K562 (cell line): Measurements from ENCODE around the gene S100A9. TPM values are rescaled to one million over a fixed set of nuclear protein-coding genes. Genes with fewer than 3 reads are reported as not detected.

Experiments used
- ATAC-seq: fragments of 200-7000 bp; cut with Tn5 transposase; 3 replicates; pipeline ENCODE4 v1.9.1; 2020; ENCODE audit warnings: moderate library complexity
- BruUV-seq: library from RNA; stranded (reverse); fragments of 400-500 nt; replicated peaks from 2 replicates; lab custom pipeline; 2021; lab: Mats Ljungman, UMichigan
- CTCF ChIA-PET: fragments of 300-600 bp; formaldehyde crosslinking; extraction: SDS; loops from one replicate; lab custom pipeline; 2021; ENCODE audit warnings: low intra/inter-chr PET ratio; lab: Yijun Ruan, JAX
- POLR2A ChIA-PET: fragments of 300-600, 350-650 bp; sonication (Branson Sonifier 250); formaldehyde crosslinking; extraction: SDS; loops from one replicate; lab custom pipeline; 2021; ENCODE audit warnings: antibody characterized with exemption, inconsistent platforms; lab: Yijun Ruan, JAX
- DNase-seq, 4 experiments: peaks; one replicate each; pipeline versions ENCODE4 v3.0.0 to v3.0.0-alpha.2; 2011 to 2018; ENCODE audit warnings: low spot score in 3 of 4, mixed read lengths in 3 of 4; ENCODE audit errors: extremely low read depth in 1 of 4
- FAIRE-seq: peaks from 2 replicates; lab custom pipeline; 2011; peaks lifted over from hg19 to GRCh38; lab: Jason Lieb, UNC
- H2AFZ ChIP-seq: 2 replicates; pipeline ENCODE4 v1.6.0; 2011; ENCODE audit warnings: low read depth, low read length, control low read depth, inconsistent platforms
- H3K27ac ChIP-seq: fragments of 200-600 bp; 3 replicates; pipeline ENCODE4 v1.8.0; 2011; ENCODE audit warnings: low read depth, mild to moderate bottlenecking, control low read depth, inconsistent platforms, low read length, moderate library complexity, mixed read lengths; ENCODE audit errors: extremely low read depth
- H3K27me3 ChIP-seq, 2 experiments: fragments of 300-600 bp in 1 of 2; 2 replicates in 1 of 2; 3 replicates in 1 of 2; pipeline versions ENCODE4 v1.6.0 to v1.8.0; 2011; ENCODE audit warnings: inconsistent platforms in 2 of 2, low read length in 2 of 2, mild to moderate bottlenecking in 1 of 2, mixed read lengths in 1 of 2, moderate library complexity in 1 of 2; ENCODE audit not compliant: control insufficient read depth in 2 of 2, insufficient read depth in 2 of 2
- H3K36me3 ChIP-seq: fragments of 300-600 bp; 3 replicates; pipeline ENCODE4 v1.8.0; 2011; ENCODE audit warnings: mild to moderate bottlenecking, low read length, inconsistent platforms; ENCODE audit not compliant: control insufficient read depth, insufficient read depth
- H3K4me1 ChIP-seq, 2 experiments: fragments of 200-600 bp in 1 of 2; replicated peaks in 1 of 2; 2 replicates in 1 of 2; 3 replicates in 1 of 2; pipeline versions ENCODE4 v1.5.1 to v1.8.0; 2011; ENCODE audit warnings: inconsistent platforms in 2 of 2, low read length in 2 of 2, mild to moderate bottlenecking in 1 of 2, mixed read lengths in 1 of 2, moderate library complexity in 1 of 2; ENCODE audit not compliant: control insufficient read depth in 2 of 2, insufficient read depth in 2 of 2
- H3K4me2 ChIP-seq: 2 replicates; pipeline ENCODE4 v1.6.1; 2011; ENCODE audit warnings: low read length, control low read depth, inconsistent platforms, mixed read lengths; ENCODE audit not compliant: insufficient read depth
- H3K4me3 ChIP-seq: fragments of 200-600 bp; sonication (generic), shearing (Covaris generic); 2 replicates; pipeline ENCODE4 v1.5.1; 2016; ENCODE audit warnings: control low read depth, inconsistent platforms
- H3K79me2 ChIP-seq: fragments of 200-600 bp; 3 replicates; pipeline ENCODE4 v1.8.0; 2011; ENCODE audit warnings: low read length, inconsistent platforms; ENCODE audit not compliant: control insufficient read depth, insufficient read depth
- H3K9ac ChIP-seq, 2 experiments: 2 replicates each; pipeline versions ENCODE4 v1.6.0 to v1.6.1; 2011; ENCODE audit warnings: low read depth in 2 of 2, low read length in 2 of 2, control low read depth in 1 of 2, inconsistent platforms in 1 of 2, mild to moderate bottlenecking in 1 of 2, mixed read lengths in 1 of 2; ENCODE audit not compliant: insufficient read depth in 1 of 2
- H3K9me1 ChIP-seq: one replicate; pipeline ENCODE4 v1.6.0; 2011; ENCODE audit warnings: inconsistent platforms, mild to moderate bottlenecking, low read length, moderate library complexity; ENCODE audit not compliant: control insufficient read depth, insufficient read depth
- H3K9me3 ChIP-seq: replicated peaks from 2 replicates; pipeline ENCODE4 v1.5.1; 2011; ENCODE audit warnings: low read depth, low read length, inconsistent platforms; ENCODE audit not compliant: control insufficient read depth, insufficient read depth
- H4K20me1 ChIP-seq: replicated peaks from 2 replicates; pipeline ENCODE4 v1.6.1; 2011; ENCODE audit warnings: low read length, inconsistent platforms, mixed read lengths; ENCODE audit not compliant: control insufficient read depth, insufficient read depth
- ATF2 ChIP-seq: sonication (generic); formaldehyde crosslinking; IDR thresholded peaks from 2 replicates; pipeline ENCODE4 v1.8.1; 2022; ENCODE audit warnings: missing genetic modification reagents
- GATA2 ChIP-seq: sonication (generic); formaldehyde crosslinking; IDR thresholded peaks from 2 replicates; pipeline ENCODE4 v1.4.0; 2020; ENCODE audit warnings: mild to moderate bottlenecking, missing genetic modification reagents
- MTF1 ChIP-seq: fragments of 250-450 bp; sonication (Bioruptor Pico); IDR thresholded peaks from 2 replicates; pipeline ENCODE4 v1.9.0; 2021; ENCODE audit warnings: moderate library complexity, mild to moderate bottlenecking, inconsistent platforms, borderline replicate concordance
- PPARD ChIP-seq: fragments of 250-450 bp; sonication (Bioruptor Pico); IDR thresholded peaks from 2 replicates; pipeline ENCODE4 v1.8.0; 2022; ENCODE audit warnings: inconsistent platforms, mild to moderate bottlenecking, moderate library complexity
- RHOXF2B ChIP-seq: fragments of 250-450 bp; sonication (Bioruptor Pico); conservative IDR thresholded peaks from 2 replicates; pipeline ENCODE4 v1.5.1; 2021
- STAG1 ChIP-seq: sonication (generic); formaldehyde crosslinking; IDR thresholded peaks from 2 replicates; pipeline ENCODE4 v1.5.0; 2020; ENCODE audit warnings: missing genetic modification reagents, borderline replicate concordance
- ZNF347 ChIP-seq: fragments of 450-650 bp; formaldehyde crosslinking; IDR thresholded peaks from 2 replicates; pipeline ENCODE4 v1.4.0; 2020; ENCODE audit warnings: low read depth, mild to moderate bottlenecking, moderate library complexity
- ZSCAN29 ChIP-seq: fragments of 450-650 bp; IDR thresholded peaks from 2 replicates; pipeline ENCODE4 v1.6.1; 2017
- WGBS: fragments of 100-300 bp; shearing (Covaris generic); methylation state at CpG from one replicate; pipeline ENCODE4 v1.1.6; 2016; ENCODE audit warnings: low coverage, mixed read lengths; ENCODE audit not compliant: insufficient coverage; ENCODE audit errors: missing lambda C conversion rate; 5-methylcytosine and 5-hydroxymethylcytosine counted together
- in situ Hi-C: fragments of 300-500 bp; cut with MboI; formaldehyde crosslinking; loops from 4 replicates; pipeline ENCODE4 v1.15.0; 2018; ENCODE audit warnings: inconsistent platforms, mixed read lengths
- intact Hi-C: fragments of 100-400 bp; cut with micrococcal nuclease; formaldehyde crosslinking; loops from 2 replicates; pipeline ENCODE4 v1.14.2; 2022
- polyA plus RNA-seq, 8 experiments: library from polyadenylated mRNA; depleted of rRNA in 4 of 8; stranded (reverse) in 5 of 8; unstranded in 3 of 8; fragments of >200 nt; fragmentation: Nextera tagmentation in 2 of 8; fragmentation: Illumina TruSeq in 1 of 8; extraction: Ambion mirVana in 2 of 8; extraction: Trizol in 1 of 8; gene quantifications; 2 replicates each; pipeline versions ENCODE4 v1.2.1 to v1.2.3, GENCODE V29; 2011 to 2014; ENCODE audit warnings: inconsistent platforms in 1 of 8, missing spikeins in 1 of 8
- total RNA-seq, 7 experiments: library from RNA; depleted of rRNA in 6 of 7; stranded (reverse); fragments of >200 nt in 6 of 7; fragmentation: Illumina TruSeq in 2 of 7; extraction: Trizol in 2 of 7; gene quantifications; 2 replicates each; pipeline versions ENCODE4 v1.2.1 to v1.2.3, GENCODE V29; 2011 to 2021; ENCODE audit warnings: low replicate concordance in 1 of 7
- TF ChIP-seq, protein P1 (sequence below): sonication (generic); formaldehyde crosslinking; IDR thresholded peaks from 2 replicates; pipeline ENCODE4 v1.8.1; 2023; ENCODE audit warnings: mild to moderate bottlenecking, missing genetic modification reagents

Gene S100A9
- total and polyA plus RNA-seq, 9 of the 15 experiments (the other 6 are each of a cell fraction or from before 2014, with no cell fraction given) = 0.80 TPM; not detected in 8

GRCh38 chr1:153392258-153392657, 34.6 kb downstream of the S100A9 start:
- H3K36me3 ChIP-seq = no peaks in the 10 kb centered on the region
- intact Hi-C loops = no loop called here
- no peak overlapping the region for H3K4me3 ChIP-seq
- H3K4me1 ChIP-seq = peaks cover 0 to 6% of the 10 kb centered on the region in 2 experiments; a peak in 1 of 5 replicates
- BruUV-seq = no TSS peak
- FAIRE-seq = no peak
- no peaks in the 10 kb centered on the region for H3K9me3 ChIP-seq
- ATAC-seq = no peak
- peaks cover 3% of the 10 kb centered on the region; the same call in 1 of the 2 replicates for H4K20me1 ChIP-seq
- H3K79me2 ChIP-seq = no peaks in the 10 kb centered on the region
- no peak overlapping the region for H3K4me2 ChIP-seq
- no peak overlapping the region for H3K9ac ChIP-seq
- DNase-seq = no peak
- CTCF ChIA-PET = no interaction called here
- TF ChIP-seq ZSCAN29 (no peak), GATA2 (no peak), PPARD (CRISPR knock-in tag) (no peak), MTF1 (no peak), RHOXF2B (CRISPR knock-in tag) (no peak), ZNF347 (CRISPR knock-in tag) (no peak), ATF2 (CRISPR knock-in tag) (no peak), STAG1 (CRISPR knock-in tag) (no peak)
- TF ChIP-seq, protein P1, sequence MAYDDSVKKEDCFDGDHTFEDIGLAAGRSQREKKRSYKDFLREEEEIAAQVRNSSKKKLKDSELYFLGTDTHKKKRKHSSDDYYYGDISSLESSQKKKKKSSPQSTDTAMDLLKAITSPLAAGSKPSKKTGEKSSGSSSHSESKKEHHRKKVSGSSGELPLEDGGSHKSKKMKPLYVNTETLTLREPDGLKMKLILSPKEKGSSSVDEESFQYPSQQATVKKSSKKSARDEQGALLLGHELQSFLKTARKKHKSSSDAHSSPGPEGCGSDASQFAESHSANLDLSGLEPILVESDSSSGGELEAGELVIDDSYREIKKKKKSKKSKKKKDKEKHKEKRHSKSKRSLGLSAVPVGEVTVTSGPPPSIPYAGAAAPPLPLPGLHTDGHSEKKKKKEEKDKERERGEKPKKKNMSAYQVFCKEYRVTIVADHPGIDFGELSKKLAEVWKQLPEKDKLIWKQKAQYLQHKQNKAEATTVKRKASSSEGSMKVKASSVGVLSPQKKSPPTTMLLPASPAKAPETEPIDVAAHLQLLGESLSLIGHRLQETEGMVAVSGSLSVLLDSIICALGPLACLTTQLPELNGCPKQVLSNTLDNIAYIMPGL (CRISPR knock-in tag) = no peak
- in situ Hi-C loops = no loop called here
- H3K9me1 ChIP-seq = no peaks in the 10 kb centered on the region
- H2AFZ ChIP-seq = no peak overlapping the region
- H3K27me3 ChIP-seq = peaks cover 17 to 46% of the 10 kb centered on the region in 2 experiments; a peak in 4 of 5 replicates
- POLR2A ChIA-PET = no interaction called here
- WGBS = 0% methylated on average over 3 of the region's 3 CpGs
- no peak overlapping the region for H3K27ac ChIP-seq
